ENCODE data around the gene DDIT4L. TPM values are rescaled to one million over a fixed set of nuclear protein-coding genes. Genes with fewer than 3 reads are reported as not detected.
"Not testable (repeated sequence)": the region's sequence is repeated elsewhere in the genome, so short reads cannot be mapped to it uniquely, and the experiment has no call there.

The DDIT4L gene
- total RNA-seq, 1 donor from 2014 or later = 0.56 TPM

- ATAC-seq = no peak
Observed at GRCh38 chr4:100165809-100166208, 24.5 kb downstream of the DDIT4L start.

- no peak for ATAC-seq
Observed at GRCh38 chr4:100164808-100165760, 25.2 kb downstream of the DDIT4L start.

- no peak for ATAC-seq
Observed at GRCh38 chr4:100162027-100162685, 28.1 kb downstream of the DDIT4L start.

DNA sequence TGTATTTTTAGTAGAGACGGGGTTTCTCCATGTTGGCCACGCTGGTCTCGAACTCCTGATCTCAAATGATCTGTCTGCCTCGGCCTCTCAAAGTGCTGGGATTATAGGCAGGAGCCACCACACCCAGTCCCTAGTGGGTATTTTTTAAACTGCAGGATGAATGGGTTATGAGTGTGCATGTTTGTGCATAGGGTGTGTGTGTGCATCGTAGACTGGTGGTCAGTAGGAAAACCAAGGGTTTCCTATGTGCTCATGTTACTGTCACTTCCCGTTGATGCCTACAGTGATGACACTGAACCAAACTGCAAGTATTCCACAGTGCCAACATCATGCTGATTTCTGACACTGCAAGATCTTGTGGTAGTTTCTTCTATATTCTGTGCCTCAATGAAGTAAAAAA is 41.1 kb downstream of the DDIT4L start:
- no peak for ATAC-seq

DNA sequence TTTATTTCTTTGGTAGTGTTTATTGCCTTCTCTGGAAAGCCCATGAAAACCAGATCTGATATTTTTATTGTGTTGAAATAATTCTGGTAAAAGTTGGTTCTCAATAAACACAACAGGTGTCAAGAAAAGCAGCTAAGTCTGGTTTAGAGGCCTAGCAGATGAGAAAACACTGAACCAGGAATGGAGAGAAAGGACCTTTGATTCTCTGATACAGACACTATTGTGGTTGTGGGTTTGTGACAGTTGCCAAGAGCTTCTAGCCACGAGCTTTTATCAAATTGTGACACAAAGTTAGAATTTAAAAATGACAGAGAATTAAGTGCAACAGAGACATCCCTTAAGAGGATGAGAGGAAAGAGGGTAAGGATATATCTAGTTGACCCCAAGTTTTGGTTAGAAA is 42.6 kb downstream of the DDIT4L start:
- ATAC-seq = no peak

- no peak for ATAC-seq
Observed at GRCh38 chr4:100147198-100147597, 43.1 kb downstream of the DDIT4L start.

DNA sequence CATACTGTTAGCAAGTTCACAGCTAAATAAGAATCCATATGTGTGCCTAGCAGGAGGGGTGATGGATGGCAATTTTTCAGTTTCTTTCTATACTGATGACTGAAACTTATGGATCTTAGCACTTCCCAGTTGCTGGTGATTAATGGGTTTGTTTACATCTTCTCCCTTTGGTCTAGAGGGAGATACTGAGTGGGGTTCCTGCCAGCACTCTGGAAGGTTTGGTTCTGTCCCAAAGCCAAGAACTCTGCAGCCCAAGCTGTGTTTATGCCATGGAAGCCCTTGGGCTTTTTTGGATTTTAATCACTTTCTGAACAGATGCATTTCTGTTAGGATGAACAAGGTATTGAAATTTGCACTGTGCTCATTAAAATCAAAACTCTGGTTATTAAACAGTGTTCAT is 43.5 kb downstream of the DDIT4L start:
- ATAC-seq = no peak

DNA sequence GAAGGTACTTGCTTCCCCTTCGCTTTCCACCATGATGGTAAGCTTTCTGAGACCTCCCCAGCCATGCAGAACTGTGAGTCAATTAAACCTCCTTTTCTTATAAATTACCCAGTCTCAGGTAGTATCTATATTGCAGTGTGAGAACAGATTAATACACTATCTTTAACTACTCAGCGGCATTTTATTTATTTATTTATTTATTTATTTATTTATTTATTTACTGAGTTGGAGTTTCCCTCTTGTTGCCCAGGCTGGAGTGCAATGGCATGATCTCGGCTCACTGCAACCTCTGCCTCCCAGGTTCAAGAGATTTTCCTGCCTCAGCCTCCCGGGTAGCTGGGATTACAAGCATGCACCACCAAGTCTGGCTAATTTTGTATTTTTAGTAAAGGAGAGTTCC is 52.9 kb downstream of the DDIT4L start:
- not testable (repeated sequence) for ATAC-seq

Other genes with a start within 250 kb of the DDIT4L start
- gene DNAJB14, start 243.8 kb downstream of the DDIT4L start, total RNA-seq = 22.2 TPM
- 237 TPM for gene H2AZ1, start 240.2 kb downstream of the DDIT4L start, total RNA-seq

Measured in esophagus mucosa (tissue), 1 donor.